HFF-Myc (cell line): Measurements from ENCODE around the gene MGAT5.

ENCODE experiments used
- DNase-seq: peaks from one replicate; pipeline ENCODE4 v3.0.0-alpha.2; 2011; ENCODE audit warnings: low read depth; ENCODE audit errors: extremely low read depth
- H3K4me3 ChIP-seq: replicated peaks from 2 replicates; pipeline ENCODE4 v1.5.1; 2011; ENCODE audit warnings: low read depth, mild to moderate bottlenecking, control low read depth, low read length
- CTCF ChIP-seq: IDR thresholded peaks from 2 replicates; pipeline ENCODE4 v1.5.1; 2012; ENCODE audit warnings: mild to moderate bottlenecking, low read depth, low read length, control low read depth; ENCODE audit errors: missing control alignments

MGAT5 gene

GRCh38 chr2:134320930-134321329, 67.1 kb downstream of the MGAT5 start:
- no peak for TF ChIP-seq CTCF
- no peak overlapping the region for H3K4me3 ChIP-seq
- DNase-seq, result no peak

- no peak for DNase-seq
- TF ChIP-seq CTCF, result no peak
- no peak overlapping the region for H3K4me3 ChIP-seq
Observed at GRCh38 chr2:134323777-134324176, 69.9 kb downstream of the MGAT5 start.

GRCh38 chr2:134324430-134324829, 70.6 kb downstream of the MGAT5 start:
- no peak for TF ChIP-seq CTCF
- no peak overlapping the region for H3K4me3 ChIP-seq
- no peak for DNase-seq

GRCh38 chr2:134324947-134325346, 71.1 kb downstream of the MGAT5 start:
- DNase-seq, result no peak
- H3K4me3 ChIP-seq, result no peak overlapping the region
- no peak for TF ChIP-seq CTCF

GRCh38 chr2:134325696-134326095, 71.8 kb downstream of the MGAT5 start:
- no peak overlapping the region for H3K4me3 ChIP-seq
- no peak for DNase-seq
- no peak for TF ChIP-seq CTCF

GRCh38 chr2:134327367-134327766, 73.5 kb downstream of the MGAT5 start:
- TF ChIP-seq CTCF, result no peak
- no peak for DNase-seq
- no peak overlapping the region for H3K4me3 ChIP-seq

- no peak overlapping the region for H3K4me3 ChIP-seq
- no peak for TF ChIP-seq CTCF
- no peak for DNase-seq
Observed at GRCh38 chr2:134331081-134331480, 77.2 kb downstream of the MGAT5 start.
